ENCODE results near the gene TMEM225B. TPM values are rescaled to one million over a fixed set of nuclear protein-coding genes. Genes with fewer than 3 reads are reported as not detected.
"Not testable (repeated sequence)": the region's sequence is repeated elsewhere in the genome, so short reads cannot be mapped to it uniquely, and the experiment has no call there.

Gene TMEM225B, protein sequence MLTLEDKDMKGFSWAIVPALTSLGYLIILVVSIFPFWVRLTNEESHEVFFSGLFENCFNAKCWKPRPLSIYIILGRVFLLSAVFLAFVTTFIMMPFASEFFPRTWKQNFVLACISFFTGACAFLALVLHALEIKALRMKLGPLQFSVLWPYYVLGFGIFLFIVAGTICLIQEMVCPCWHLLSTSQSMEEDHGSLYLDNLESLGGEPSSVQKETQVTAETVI
- total RNA-seq: 1 to 10 TPM in 1 of 5 experiments, under 1 TPM in 3, not detected in 1; 0.80 to 1.9 (median 0.90) TPM
- 1 to 10 TPM in 1 of 2 donors, under 1 TPM in 1; 0.44 to 2.5 TPM for polyA plus RNA-seq
- not detected for total RNA-seq

DNA sequence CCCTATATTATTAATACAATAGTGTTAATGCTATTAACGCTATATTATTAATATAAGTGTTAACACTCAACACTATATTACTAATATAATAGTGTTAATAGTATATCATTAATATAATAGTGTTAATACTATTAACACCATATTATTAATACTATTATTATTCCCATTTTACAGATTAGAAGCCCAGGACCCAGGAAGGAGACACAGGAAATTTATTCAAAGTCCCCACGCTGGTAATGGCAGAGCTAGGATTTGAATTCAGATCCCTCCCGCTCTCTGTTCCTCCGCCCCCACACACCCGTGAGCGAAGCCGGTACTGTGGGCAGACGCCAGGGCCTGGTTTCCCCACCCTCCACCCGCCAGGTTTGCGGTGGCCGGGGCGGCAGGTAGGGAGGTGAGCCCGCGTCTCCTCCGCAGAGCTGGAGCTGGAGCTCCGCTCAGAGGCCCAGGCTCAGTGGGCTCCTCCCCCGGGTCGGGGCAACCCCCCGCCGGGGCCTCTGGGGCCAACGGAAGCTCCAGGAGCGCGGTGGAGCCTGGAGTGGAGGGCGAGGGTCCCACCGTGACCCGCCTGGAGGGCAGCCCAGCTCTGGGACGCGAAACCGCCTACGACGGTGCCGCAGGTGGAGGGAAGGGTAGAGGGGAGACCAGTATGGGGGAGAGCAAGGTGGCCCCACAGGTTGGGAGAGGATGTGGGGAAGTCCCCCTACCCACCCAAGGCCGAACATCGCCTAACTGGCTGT is at the start of gene TMEM225B:
Gene TMEM225B (plus strand): TSS at position 506 of the 740 bp plus-strand sequence. CDS start 6,122 bp downstream, outside the sequence.
- Mint-ChIP-seq H3K4me3 (no peak within 1 kb of the TSS), H3K4me1 (peaks cover 0 to 3% (median 0%) of the 10 kb centered on the region in 7 donors), H3K36me3 (no peaks in the 10 kb centered on the region), H3K27me3 (no peaks in the 10 kb centered on the region), H3K27ac (no peak within 1 kb of the TSS), H3K9me3 (no peaks in the 10 kb centered on the region)
- no peaks in the 10 kb centered on the region for H3K9me3 ChIP-seq (ENCODE audit: control insufficient read depth in 2 of 3, low read length in 3 of 3)
- ChIA-PET POLR2A (interaction anchor here (0.7 kb wide), 1 partner anchor 19 kb away, joined by 3 read pairs; the partner anchor contains the start of gene ZSCAN25), CTCF (no interaction called here)
- intact Hi-C loops (cut with micrococcal nuclease): no loop called here
- H3K27ac ChIP-seq (ENCODE audit: low read depth, low read length): no peak within 1 kb of the TSS
- no peaks in the 10 kb centered on the region for H3K4me1 ChIP-seq (ENCODE audit: control insufficient read depth in 2 of 2, insufficient read depth in 2 of 2, low read length in 2 of 2)
- no peaks in the 10 kb centered on the region for H3K36me3 ChIP-seq (ENCODE audit: control insufficient read depth in 2 of 3, insufficient read depth in 3 of 3, low read length in 3 of 3)
- H3K4me3 ChIP-seq (ENCODE audit: low read length): no peak within 1 kb of the TSS
- DNase-seq: peak in 5 of 9 donors; percentile 24 to 46 (median 38)
- no peak for ATAC-seq
- H3K27me3 ChIP-seq (ENCODE audit: control insufficient read depth in 2 of 2, insufficient read depth in 2 of 2, low read length in 2 of 2): no peaks in the 10 kb centered on the region

DNA sequence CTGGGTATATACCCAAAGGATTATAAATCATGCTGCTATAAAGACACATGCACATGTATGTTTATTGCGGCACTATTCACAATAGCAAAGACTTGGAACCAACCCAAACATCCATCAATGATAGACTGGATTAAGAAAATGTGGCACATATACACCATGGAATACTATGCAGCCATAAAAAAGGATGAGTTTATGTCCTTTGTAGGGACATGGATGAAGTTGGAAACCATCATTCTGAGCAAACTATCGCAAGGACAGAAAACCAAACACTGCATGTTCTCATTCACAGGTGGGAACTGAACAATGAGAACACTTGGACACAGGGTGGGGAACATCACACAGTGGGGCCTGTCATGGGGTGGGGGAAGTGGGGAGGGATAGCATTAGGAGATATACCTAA is 48.5 kb upstream of the TMEM225B start:
- H3K36me3 Mint-ChIP-seq: peaks cover 6 to 48% (median 23%) of the 10 kb centered on the region in 5 donors
- H3K4me3 ChIP-seq (ENCODE audit: low read length); ATAC-seq; CTCF ChIA-PET; H3K27me3 Mint-ChIP-seq; H3K4me3 Mint-ChIP-seq; intact Hi-C loops (cut with micrococcal nuclease); DNase-seq; H3K27me3 ChIP-seq (ENCODE audit: control insufficient read depth in 2 of 2, insufficient read depth in 2 of 2, low read length in 2 of 2); H3K27ac ChIP-seq (ENCODE audit: low read depth, low read length); H3K9me3 ChIP-seq (ENCODE audit: control insufficient read depth in 2 of 3, low read length in 3 of 3): not testable (repeated sequence)
- peaks cover 0 to 19% (median 0%) of the 10 kb centered on the region in 3 experiments for H3K36me3 ChIP-seq (ENCODE audit: control insufficient read depth in 2 of 3, insufficient read depth in 3 of 3, low read length in 3 of 3)
- H3K4me1 Mint-ChIP-seq: peaks cover 11 to 42% (median 34%) of the 10 kb centered on the region in 7 donors
- H3K4me1 ChIP-seq (ENCODE audit: control insufficient read depth in 2 of 2, insufficient read depth in 2 of 2, low read length in 2 of 2): peaks cover 11 to 15% of the 10 kb centered on the region in 2 donors
- POLR2A ChIA-PET: interaction anchor here (0.6 to 1.7 kb wide), 2 partner anchors 9 to 609 kb away, joined by 3 to 10 read pairs; partner anchors contain the start of gene ZNF655
- H3K27ac Mint-ChIP-seq: peak overlapping the region in 1 of 9 donors; percentile 51
- peaks cover 3 to 21% (median 5%) of the 10 kb centered on the region in 11 donors for H3K9me3 Mint-ChIP-seq

DNA sequence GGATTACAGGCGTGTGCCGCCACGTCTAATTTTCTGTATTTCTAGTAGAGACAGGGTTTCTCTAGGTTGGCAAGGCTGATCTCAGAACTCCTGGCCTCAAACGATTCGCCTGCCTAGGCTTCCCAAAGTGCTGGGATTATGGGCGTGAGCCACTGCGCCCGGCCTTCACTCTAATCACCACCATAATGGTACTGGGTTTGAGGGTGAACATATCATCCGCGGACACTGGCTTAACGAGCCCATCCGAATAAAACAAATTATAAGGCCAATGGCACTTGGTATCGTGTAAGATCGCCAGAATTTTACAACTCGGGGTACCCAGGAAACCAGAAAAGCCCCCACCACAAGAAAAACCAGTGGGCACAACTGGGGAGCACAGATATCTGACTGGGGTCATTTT is 46.7 kb upstream of the TMEM225B start:
- Histone ChIP-seq H3K9me3 (ENCODE audit: control insufficient read depth in 2 of 3, low read length in 3 of 3) (no peaks in the 10 kb centered on the region), H3K4me1 (ENCODE audit: control insufficient read depth in 2 of 2, insufficient read depth in 2 of 2, low read length in 2 of 2) (peaks cover 15 to 21% of the 10 kb centered on the region in 2 donors), H3K36me3 (ENCODE audit: control insufficient read depth in 2 of 3, insufficient read depth in 3 of 3, low read length in 3 of 3) (peaks cover 0 to 30% (median 0%) of the 10 kb centered on the region in 3 experiments), H3K27ac (ENCODE audit: low read depth, low read length) (peak overlapping the region; percentile 95), H3K27me3 (ENCODE audit: control insufficient read depth in 2 of 2, insufficient read depth in 2 of 2, low read length in 2 of 2) (no peaks in the 10 kb centered on the region), H3K4me3 (ENCODE audit: low read length) (peak overlapping the region; percentile 93)
- Mint-ChIP-seq H3K27me3 (no peaks in the 10 kb centered on the region), H3K36me3 (peaks cover 6 to 59% (median 26%) of the 10 kb centered on the region in 5 donors), H3K4me3 (peak overlapping the region; percentile 85 to 95 (median 90)), H3K9me3 (peaks cover 3 to 18% (median 4%) of the 10 kb centered on the region in 11 donors), H3K4me1 (peaks cover 23 to 56% (median 45%) of the 10 kb centered on the region in 7 donors), H3K27ac (peak overlapping the region; percentile 73 to 98 (median 95))
- ATAC-seq: peak; percentile 3
- ChIA-PET CTCF (no interaction called here), POLR2A (interaction anchor here (0.7 to 1.7 kb wide), 11 partner anchors 8 to 368 kb away, joined by 3 to 12 read pairs (median 5); partner anchors contain the start of genes TRIM4, ZKSCAN5, ZNF394 and ZNF655)
- intact Hi-C loops (cut with micrococcal nuclease): loop anchor here (5.0 to 10.0 kb wide), 2 partner anchors 553 to 1286 kb away; partner anchors contain the start of genes AP4M1 (in 1 of the 2) and MCM7 (in 1 of the 2)
- DNase-seq: peak in 3 of 9 donors; percentile 8 to 13 (median 9)

DNA sequence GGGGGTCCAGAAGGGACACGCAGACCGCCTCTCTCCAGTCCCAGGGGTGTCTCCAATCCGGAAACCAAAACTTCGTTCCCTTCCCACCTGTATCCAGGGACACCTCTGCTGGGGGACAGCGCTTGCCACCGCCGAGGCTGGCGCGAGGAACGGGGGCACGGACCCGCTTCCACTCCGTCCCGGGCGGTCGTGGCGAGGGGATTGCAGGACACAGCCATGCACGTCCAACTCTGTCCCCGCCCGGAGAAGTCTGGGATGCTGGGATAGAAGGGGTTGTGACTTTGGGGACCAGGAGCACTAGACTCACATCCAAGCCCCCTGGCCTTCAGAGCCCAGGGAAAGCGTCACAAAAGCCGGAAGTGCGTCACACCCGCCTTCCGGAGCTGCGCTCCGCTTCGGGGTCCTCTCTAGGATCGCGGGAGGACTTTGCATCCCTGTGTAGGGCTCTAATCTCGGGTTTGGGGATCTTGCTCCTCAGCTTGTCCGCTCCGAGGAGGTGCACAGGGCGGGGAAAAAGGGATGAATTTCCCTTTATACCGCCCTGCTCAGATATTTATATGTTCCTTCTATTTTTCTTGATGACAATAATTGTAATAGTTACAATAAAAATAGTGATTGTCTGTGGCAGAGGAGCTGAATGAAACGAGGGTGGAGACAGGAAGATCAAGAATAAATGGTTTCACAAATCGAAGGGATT is 46.2 kb upstream of the TMEM225B start, which contains the start of gene FAM200A:
Gene FAM200A (minus strand): TSS at position 348 of the 697 bp plus-strand sequence. CDS start 3,707 bp downstream, outside the sequence.
- Mint-ChIP-seq H3K27me3 (no peaks in the 10 kb centered on the region), H3K36me3 (peaks cover 6 to 54% (median 21%) of the 10 kb centered on the region in 5 donors), H3K4me3 (peak within 1 kb of the TSS; percentile 85 to 95 (median 90)), H3K4me1 (peaks cover 23 to 62% (median 48%) of the 10 kb centered on the region in 7 donors), H3K9me3 (peaks cover 3 to 15% (median 4%) of the 10 kb centered on the region in 11 donors), H3K27ac (peak within 1 kb of the TSS; percentile 73 to 98 (median 95))
- CTCF ChIA-PET: interaction anchor here (0.6 kb wide), 1 partner anchor 439 kb away, joined by 3 read pairs; no protein-coding TSS in a partner anchor
- Histone ChIP-seq H3K36me3 (ENCODE audit: control insufficient read depth in 2 of 3, insufficient read depth in 3 of 3, low read length in 3 of 3) (peaks cover 0 to 30% (median 0%) of the 10 kb centered on the region in 3 experiments), H3K27me3 (ENCODE audit: control insufficient read depth in 2 of 2, insufficient read depth in 2 of 2, low read length in 2 of 2) (no peaks in the 10 kb centered on the region), H3K27ac (ENCODE audit: low read depth, low read length) (peak within 1 kb of the TSS; percentile 95), H3K4me1 (ENCODE audit: control insufficient read depth in 2 of 2, insufficient read depth in 2 of 2, low read length in 2 of 2) (peaks cover 17 to 23% of the 10 kb centered on the region in 2 donors), H3K9me3 (ENCODE audit: control insufficient read depth in 2 of 3, low read length in 3 of 3) (no peaks in the 10 kb centered on the region), H3K4me3 (ENCODE audit: low read length) (peak within 1 kb of the TSS; percentile 93)
- peak; percentile 62 to 88 (median 83) for DNase-seq
- POLR2A ChIA-PET: interaction anchor here (0.6 to 1.4 kb wide), 12 partner anchors 9 to 1062 kb away, joined by 3 to 12 read pairs (median 4); partner anchors contain the start of genes TRIM4, ZKSCAN5, ZNF394 and ZSCAN25
- ATAC-seq: peak; percentile 99
- intact Hi-C loops (cut with micrococcal nuclease): loop anchor here (1.0 to 10.0 kb wide), 7 partner anchors 48 to 1285 kb away; partner anchors contain the start of genes ZKSCAN5 (in 2 of the 2), ZNF394 (in 2 of the 2), AP4M1 (in 1 of the 2) and BUD31 (in 1 of the 2)

GRCh38 chr7:99553039-99553438 is 45.0 kb upstream of the TMEM225B start:
- ATAC-seq (no peak), DNase-seq (no peak)
- Histone ChIP-seq H3K36me3 (ENCODE audit: control insufficient read depth in 2 of 3, insufficient read depth in 3 of 3, low read length in 3 of 3) (peaks cover 0 to 21% (median 0%) of the 10 kb centered on the region in 3 experiments), H3K4me3 (ENCODE audit: low read length) (no peak overlapping the region), H3K9me3 (ENCODE audit: control insufficient read depth in 2 of 3, low read length in 3 of 3) (no peaks in the 10 kb centered on the region), H3K27ac (ENCODE audit: low read depth, low read length) (peak overlapping the region; percentile 24), H3K4me1 (ENCODE audit: control insufficient read depth in 2 of 2, insufficient read depth in 2 of 2, low read length in 2 of 2) (peaks cover 25 to 29% of the 10 kb centered on the region in 2 donors), H3K27me3 (ENCODE audit: control insufficient read depth in 2 of 2, insufficient read depth in 2 of 2, low read length in 2 of 2) (no peaks in the 10 kb centered on the region)
- H3K27ac Mint-ChIP-seq: peak overlapping the region in 8 of 9 donors; percentile 20 to 98 (median 68)
- H3K9me3 Mint-ChIP-seq: peaks cover 2 to 12% (median 3%) of the 10 kb centered on the region in 11 donors
- peak overlapping the region; percentile 23 to 92 (median 48) for H3K4me3 Mint-ChIP-seq
- no peaks in the 10 kb centered on the region for H3K27me3 Mint-ChIP-seq
- intact Hi-C loops (cut with micrococcal nuclease): loop anchor here (5.0 to 10.0 kb wide), 2 partner anchors 552 to 1284 kb away; partner anchors contain the start of genes AP4M1 (in 1 of the 2) and MCM7 (in 1 of the 2)
- CTCF ChIA-PET: no interaction called here
- H3K36me3 Mint-ChIP-seq: peaks cover 4 to 53% (median 15%) of the 10 kb centered on the region in 5 donors
- peaks cover 23 to 73% (median 59%) of the 10 kb centered on the region in 7 donors for H3K4me1 Mint-ChIP-seq
- POLR2A ChIA-PET: no interaction called here
